H9 (cell line): ENCODE measurements around the gene KCNMA1. TPM values are rescaled to one million over a fixed set of nuclear protein-coding genes. Genes with fewer than 3 reads are reported as not detected.

Experiments
- DNase-seq: peaks from one replicate; pipeline ENCODE4 v3.0.0-alpha.2; 2017
- H2AFZ ChIP-seq: one replicate; pipeline ENCODE4 v1.6.1; 2013; ENCODE audit warnings: mild to moderate bottlenecking, low read length, control low read depth, moderate library complexity
- H2AK5ac ChIP-seq: 2 replicates; pipeline ENCODE4 v1.6.1; 2013; ENCODE audit warnings: low read length, control low read depth, mixed read lengths; ENCODE audit not compliant: insufficient read length
- H2BK120ac ChIP-seq: one replicate; pipeline ENCODE4 v1.6.1; 2013; ENCODE audit warnings: low read depth, mild to moderate bottlenecking, low read length, control low read depth, inconsistent platforms; ENCODE audit not compliant: poor library complexity, severe bottlenecking
- H2BK12ac ChIP-seq: 2 replicates; pipeline ENCODE4 v1.6.1; 2013; ENCODE audit warnings: low read length, control low read depth, mixed read lengths, low read depth; ENCODE audit not compliant: insufficient read length
- H2BK15ac ChIP-seq: 2 replicates; pipeline ENCODE4 v1.6.1; 2013; ENCODE audit warnings: low read depth, low read length, control low read depth
- H2BK20ac ChIP-seq: one replicate; pipeline ENCODE4 v1.6.1; 2013; ENCODE audit warnings: low read depth, mild to moderate bottlenecking, low read length, control low read depth, inconsistent platforms; ENCODE audit not compliant: poor library complexity, severe bottlenecking
- H2BK5ac ChIP-seq: 2 replicates; pipeline ENCODE4 v1.6.1; 2013; ENCODE audit warnings: low read length, control low read depth, mixed read lengths; ENCODE audit not compliant: insufficient read length
- H3K14ac ChIP-seq: 2 replicates; pipeline ENCODE4 v1.6.1; 2013; ENCODE audit warnings: low read length, control low read depth; ENCODE audit not compliant: insufficient read depth
- H3K18ac ChIP-seq: 2 replicates; pipeline ENCODE4 v1.6.1; 2013; ENCODE audit warnings: low read depth, mild to moderate bottlenecking, mixed read lengths, low read length, control low read depth; ENCODE audit not compliant: insufficient read length
- H3K23ac ChIP-seq: 2 replicates; pipeline ENCODE4 v1.6.1; 2013; ENCODE audit warnings: low read length, control low read depth, mixed read lengths, low read depth; ENCODE audit not compliant: insufficient read length
- H3K23me2 ChIP-seq: 2 replicates; pipeline ENCODE4 v1.6.1; 2013; ENCODE audit warnings: low read depth, mild to moderate bottlenecking, mixed read lengths, low read length, control low read depth; ENCODE audit not compliant: insufficient read length, poor library complexity, severe bottlenecking
- H3K27ac ChIP-seq: 2 replicates; pipeline ENCODE4 v1.5.1; 2013; ENCODE audit warnings: low read length, control low read depth, mixed read lengths, low read depth; ENCODE audit not compliant: insufficient read length
- H3K27me3 ChIP-seq: 2 replicates; pipeline ENCODE4 v1.6.1; 2013; ENCODE audit warnings: low read length, control low read depth, inconsistent platforms; ENCODE audit not compliant: insufficient read depth
- H3K4ac ChIP-seq: 2 replicates; pipeline ENCODE4 v1.6.1; 2013; ENCODE audit warnings: low read depth, mild to moderate bottlenecking, control low read depth, inconsistent platforms, low read length, moderate library complexity
- H3K4me1 ChIP-seq: 2 replicates; pipeline ENCODE4 v1.6.1; 2013; ENCODE audit warnings: low read length, control low read depth, inconsistent platforms; ENCODE audit not compliant: insufficient read depth
- H3K4me2 ChIP-seq: 2 replicates; pipeline ENCODE4 v1.6.1; 2013; ENCODE audit warnings: low read length, control low read depth, mixed read lengths; ENCODE audit not compliant: insufficient read length, insufficient read depth
- H3K56ac ChIP-seq: 2 replicates; pipeline ENCODE4 v1.6.1; 2013; ENCODE audit warnings: low read depth, mild to moderate bottlenecking, mixed read lengths, low read length, control low read depth; ENCODE audit not compliant: insufficient read length
- H3K79me1 ChIP-seq: 2 replicates; pipeline ENCODE4 v1.6.1; 2013; ENCODE audit warnings: low read depth, mild to moderate bottlenecking, moderate library complexity, low read length, control low read depth, inconsistent platforms; ENCODE audit not compliant: insufficient read depth, poor library complexity, severe bottlenecking
- H3K79me2 ChIP-seq: 2 replicates; pipeline ENCODE4 v1.6.1; 2013; ENCODE audit warnings: low read length, control low read depth, inconsistent platforms; ENCODE audit not compliant: insufficient read depth
- H3K9ac ChIP-seq: 2 replicates; pipeline ENCODE4 v1.6.1; 2013; ENCODE audit warnings: low read length, control low read depth, mixed read lengths; ENCODE audit not compliant: insufficient read length; ENCODE audit errors: extremely low read depth
- H3K9me3 ChIP-seq: one replicate; pipeline ENCODE4 v1.6.1; 2013; ENCODE audit warnings: low read depth, low read length, inconsistent platforms; ENCODE audit not compliant: control insufficient read depth
- H3T11ph ChIP-seq: one replicate; pipeline ENCODE4 v1.6.1; 2013; ENCODE audit warnings: mild to moderate bottlenecking, low read length, control low read depth, inconsistent platforms
- H4K20me1 ChIP-seq: one replicate; pipeline ENCODE4 v1.6.1; 2013; ENCODE audit not compliant: control insufficient read depth, insufficient read length, insufficient read depth
- H4K5ac ChIP-seq: 2 replicates; pipeline ENCODE4 v1.6.1; 2013; ENCODE audit warnings: low read depth, mild to moderate bottlenecking, mixed read lengths, low read length, control low read depth; ENCODE audit not compliant: insufficient read length
- H4K8ac ChIP-seq: replicated peaks from 2 replicates; pipeline ENCODE4 v1.6.1; 2013; ENCODE audit warnings: low read length, control low read depth, mixed read lengths, low read depth; ENCODE audit not compliant: insufficient read length
- H4K91ac ChIP-seq: 2 replicates; pipeline ENCODE4 v1.6.1; 2013; ENCODE audit warnings: low read depth, mild to moderate bottlenecking, moderate library complexity, mixed read lengths, low read length, control low read depth; ENCODE audit not compliant: insufficient read length
- H3K27ac Mint-ChIP-seq, 3 experiments: 2 replicates in 2 of 3; 3 replicates in 1 of 3; pipeline ENCODE4 v1.8.0; 2020 to 2021; ENCODE audit warnings: mixed read lengths in 3 of 3, mild to moderate bottlenecking in 1 of 3, moderate library complexity in 1 of 3
- H3K27me3 Mint-ChIP-seq: 2 replicates; pipeline ENCODE4 v1.8.0; 2021; ENCODE audit warnings: low read depth, mild to moderate bottlenecking, moderate library complexity, mixed read lengths
- H3K36me3 Mint-ChIP-seq, 3 experiments: 2 replicates in 2 of 3; 3 replicates in 1 of 3; pipeline ENCODE4 v1.8.0; 2020 to 2021; ENCODE audit warnings: low read depth in 3 of 3, mixed read lengths in 3 of 3; ENCODE audit not compliant: insufficient read depth in 1 of 3
- H3K4me1 Mint-ChIP-seq, 2 experiments: 2 replicates each; pipeline ENCODE4 v1.8.0; 2020; ENCODE audit warnings: mixed read lengths in 2 of 2
- H3K4me3 Mint-ChIP-seq, 2 experiments: 2 replicates in 1 of 2; 3 replicates in 1 of 2; pipeline ENCODE4 v1.8.0; 2020 to 2021; ENCODE audit warnings: mild to moderate bottlenecking in 2 of 2, mixed read lengths in 2 of 2, moderate library complexity in 1 of 2
- H3K9me3 Mint-ChIP-seq, 2 experiments: 2 replicates in 1 of 2; 3 replicates in 1 of 2; pipeline ENCODE4 v1.8.0; 2020; ENCODE audit warnings: mild to moderate bottlenecking in 2 of 2, mixed read lengths in 2 of 2, moderate library complexity in 1 of 2
- CTCF ChIP-seq: fragments of 200-600 bp; sonication (generic); conservative IDR thresholded peaks from 3 replicates; pipeline ENCODE4 v1.8.0; 2021; ENCODE audit warnings: antibody characterized with exemption, mild to moderate bottlenecking
- WGBS: extraction: QIAGEN DNeasy Blood & Tissue Kit; methylation state at CpG from one replicate; pipeline ENCODE4 v1.1.7; 2013; ENCODE audit warnings: missing lambda C conversion rate, low lambda C conversion rate, mixed read lengths; ENCODE audit not compliant: insufficient read length; ENCODE audit errors: extremely low coverage; 5-methylcytosine and 5-hydroxymethylcytosine counted together
- total RNA-seq: library from RNA; stranded (reverse); gene quantifications from 2 replicates; pipeline ENCODE4 v1.2.1, GENCODE V29; 2021

Gene KCNMA1
- total RNA-seq, 1 experiment from 2014 or later = 2.0 TPM

DNA sequence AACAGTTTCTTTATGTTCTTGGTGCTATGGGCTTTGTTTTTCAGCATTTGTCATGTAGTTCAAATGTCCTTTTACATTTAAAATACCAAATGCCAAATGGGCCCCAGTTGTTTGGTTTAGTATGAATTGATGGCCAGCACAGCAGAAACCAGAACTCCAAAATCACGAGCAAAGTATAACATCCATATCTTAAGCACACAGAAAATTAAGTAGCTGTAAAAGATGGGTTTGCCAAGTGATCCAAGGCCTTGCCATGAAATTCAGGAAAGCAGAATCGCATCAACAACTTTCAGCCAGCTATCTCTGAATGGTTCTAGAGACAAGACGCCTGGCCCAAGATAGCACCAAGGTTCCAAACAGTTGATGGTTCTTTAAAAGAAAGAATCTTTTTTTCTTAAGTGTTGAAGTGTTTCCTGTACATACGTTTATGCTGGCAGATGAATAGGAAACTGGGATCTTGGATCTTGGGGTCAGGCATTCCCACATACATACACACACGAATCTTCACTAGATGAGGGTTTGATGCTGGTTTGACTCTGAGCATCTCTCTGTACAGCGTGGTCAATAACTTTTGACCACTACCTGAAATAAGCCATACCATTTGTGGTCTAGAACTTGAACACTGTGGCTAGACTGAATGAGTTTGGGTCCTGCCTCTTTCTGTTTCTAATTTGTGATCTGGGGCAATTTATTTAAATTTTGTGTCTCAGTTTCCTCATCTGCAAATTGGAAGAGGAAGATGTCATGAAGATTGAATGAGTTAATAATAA, 711.8 kb downstream of the KCNMA1 start:
- Histone ChIP-seq H3K23me2 (no peaks in the 10 kb centered on the region), H4K91ac (no peak overlapping the region), H3K4me2 (no peak overlapping the region), H3K14ac (no peak overlapping the region), H4K5ac (no peak overlapping the region), H3K18ac (no peak overlapping the region), H2BK20ac (no peak overlapping the region), H3K79me1 (no peaks in the 10 kb centered on the region), H2AK5ac (no peak overlapping the region), H3K4ac (no peak overlapping the region), H3K4me1 (peaks cover 10% of the 10 kb centered on the region), H2BK12ac (no peak overlapping the region), H3K56ac (no peak overlapping the region), H2BK120ac (no peak overlapping the region), H3K27me3 (no peaks in the 10 kb centered on the region), H4K20me1 (no peaks in the 10 kb centered on the region), H3K9ac (no peak overlapping the region), H3K27ac (no peak overlapping the region), H4K8ac (no peak overlapping the region), H3K23ac (no peak overlapping the region), H2BK15ac (no peak overlapping the region), H2AFZ (no peak overlapping the region), H3T11ph (no peak overlapping the region), H2BK5ac (no peak overlapping the region), H3K79me2 (no peaks in the 10 kb centered on the region), H3K9me3 (no peaks in the 10 kb centered on the region)
- no peak for TF ChIP-seq CTCF
- H3K4me3 Mint-ChIP-seq = no peak overlapping the region
- peaks cover 0 to 2% of the 10 kb centered on the region in 2 experiments; a peak in 1 of 5 replicates for H3K9me3 Mint-ChIP-seq
- no peak overlapping the region for H3K27ac Mint-ChIP-seq
- no peaks in the 10 kb centered on the region for H3K27me3 Mint-ChIP-seq
- no peaks in the 10 kb centered on the region for H3K36me3 Mint-ChIP-seq
- no peak for DNase-seq
- no CpG with 5 or more reads among the region's 6 CpGs for WGBS
- H3K4me1 Mint-ChIP-seq = peaks cover 17 to 30% of the 10 kb centered on the region in 2 experiments
